ENCODE data around the gene TCF4.

GRCh38 chr18:55300936-55301531, 287.0 kb downstream of the TCF4 start:
- no peak for TF ChIP-seq CTCF (IDR thresholded peaks at IDR 0.05)
- no peak for TF ChIP-seq POLR2A (IDR thresholded peaks at IDR 0.05)

All from stomach (tissue), 4 donors.